Stimulated activated CD8-positive, alpha-beta memory T cell treated with anti-CD3 and anti-CD28 coated beads, Interleukin-4, amount 100 ng/mL, for 4 hours (primary cell): ENCODE data around the gene GEMIN5.
"Not testable (repeated sequence)": the region's sequence is repeated elsewhere in the genome, so short reads cannot be mapped to it uniquely, and the experiment has no call there.

Source experiments
- DNase-seq, 2 donors: peaks; one replicate each; pipeline ENCODE4 v3.0.0-alpha.2; 2020; ENCODE audit warnings: low read depth in 2 of 2, low spot score in 1 of 2

Gene GEMIN5

GRCh38 chr5:154937718-154938466 is at the start of gene GEMIN5:
GEMIN5 (minus strand) TSS chr5:154938211; CDS start chr5:154938133, 78 bp downstream.
- peak; percentile 51 to 65 for DNase-seq

- no peak for DNase-seq
Measured at GRCh38 chr5:154986151-154986550, 48.1 kb upstream of the GEMIN5 start.

GRCh38 chr5:154984946-154985516 is 47.0 kb upstream of the GEMIN5 start:
- DNase-seq, result no peak

DNA sequence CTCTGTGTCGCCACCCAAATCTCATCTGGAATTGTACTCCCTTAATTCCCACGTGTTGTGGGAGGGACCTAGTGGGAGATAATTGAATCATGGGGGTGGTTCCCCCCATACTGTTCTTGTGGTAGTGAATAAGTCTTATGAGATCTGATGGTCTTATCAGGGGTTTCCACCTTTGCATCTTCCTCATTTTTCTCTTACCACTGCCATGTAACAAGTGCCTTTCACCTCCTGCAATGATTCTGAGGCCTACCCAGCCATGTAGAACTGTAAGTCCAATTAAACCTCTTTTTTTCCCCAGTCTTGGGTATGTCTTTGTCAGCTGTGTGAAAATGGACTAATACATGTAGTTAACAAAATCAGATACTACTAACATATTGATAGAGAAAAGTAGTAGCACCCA is 40.3 kb upstream of the GEMIN5 start:
- not testable (repeated sequence) for DNase-seq

DNA sequence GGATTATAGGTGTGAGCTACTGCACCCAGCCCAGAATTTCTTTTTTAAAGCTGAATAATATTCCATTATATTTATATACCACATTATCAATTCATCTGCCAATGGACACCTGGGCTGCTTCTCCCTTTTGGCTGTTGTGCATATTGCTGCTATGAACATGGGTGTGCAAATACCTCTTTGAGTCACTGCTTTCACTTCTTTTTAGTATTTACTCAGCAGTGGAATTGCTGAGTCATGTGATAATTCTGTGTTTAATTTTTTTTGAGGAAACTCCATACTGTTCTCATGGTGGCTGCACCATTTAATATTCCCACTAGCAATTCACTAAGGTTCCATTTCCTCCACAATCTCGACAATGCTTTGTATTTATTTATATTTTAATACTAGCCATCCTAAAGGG is 39.4 kb upstream of the GEMIN5 start:
- DNase-seq, result no peak

- DNase-seq, result not testable (repeated sequence)
Measured at GRCh38 chr5:154976082-154976481, 38.1 kb upstream of the GEMIN5 start.

DNA sequence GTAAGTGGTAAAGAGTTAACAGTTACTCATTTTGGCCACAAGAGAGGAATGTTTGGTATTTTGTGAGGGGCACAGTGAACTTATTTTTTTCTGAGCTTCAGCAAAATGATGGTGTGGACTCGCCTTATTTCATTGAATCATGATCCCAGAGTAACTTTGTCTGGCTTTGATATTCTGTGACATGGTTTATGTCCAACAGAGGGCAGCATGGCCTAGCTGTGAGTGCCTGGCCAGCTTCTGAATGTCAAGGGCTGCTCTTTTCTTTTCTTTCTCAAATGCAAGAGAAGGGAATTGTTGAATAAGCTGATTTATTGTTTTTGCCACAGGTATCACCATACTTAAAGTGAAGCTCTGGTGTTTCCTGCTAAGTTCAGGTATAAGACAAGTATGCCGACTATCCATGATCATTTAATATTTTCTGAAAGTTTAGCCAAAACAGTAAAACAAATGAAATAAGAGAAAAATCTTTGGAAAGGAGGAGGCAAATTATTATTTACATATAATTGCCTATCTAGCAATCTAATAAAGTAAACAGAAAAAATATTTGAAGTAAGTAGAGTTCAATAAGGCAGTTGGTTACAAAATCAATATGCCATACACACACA is 34.6 kb upstream of the GEMIN5 start:
- no peak for DNase-seq

GRCh38 chr5:154971501-154971900 is 33.5 kb upstream of the GEMIN5 start:
- DNase-seq, result no peak

DNA sequence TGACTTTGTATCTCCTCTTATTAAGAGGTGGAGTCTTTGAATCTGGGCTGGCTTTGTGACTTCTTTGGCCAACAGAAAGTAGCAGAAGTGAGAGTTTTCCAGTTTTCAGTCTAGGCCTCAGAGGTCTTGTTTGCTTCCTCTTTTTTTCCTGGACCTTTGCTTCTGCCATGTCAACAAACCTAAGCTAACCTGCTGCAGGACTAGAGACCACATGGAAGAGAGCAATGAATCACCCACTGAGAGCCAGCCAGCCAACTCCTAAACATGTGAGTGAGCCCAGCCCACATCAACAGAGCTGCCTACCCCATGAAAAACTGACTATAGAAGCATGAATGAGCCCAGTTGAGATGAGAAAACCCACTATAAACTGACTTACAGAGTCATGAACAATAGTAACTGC is 32.7 kb upstream of the GEMIN5 start:
- DNase-seq, result no peak

GRCh38 chr5:154968953-154969352 is 30.9 kb upstream of the GEMIN5 start:
- DNase-seq, result no peak

GRCh38 chr5:154967421-154968024 is 29.5 kb upstream of the GEMIN5 start:
- DNase-seq, result no peak

DNA sequence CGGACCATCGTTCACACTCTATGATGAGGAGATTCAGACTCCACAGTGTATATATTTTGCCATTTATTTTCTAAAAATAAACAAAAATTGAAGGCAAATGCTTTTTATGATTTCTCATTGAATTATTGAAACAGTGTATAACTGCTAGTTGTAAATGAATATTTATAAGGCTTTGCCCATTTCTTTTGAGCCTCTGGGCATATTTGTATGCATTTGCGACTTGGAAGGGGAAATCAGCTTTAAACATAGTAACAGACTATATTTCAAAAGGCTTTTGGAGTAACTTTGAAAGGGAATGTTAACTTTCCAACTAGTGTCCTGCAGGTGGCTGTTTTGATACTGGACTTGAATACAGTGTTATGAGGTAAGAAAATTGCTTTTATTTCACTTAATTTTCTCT is 28.9 kb upstream of the GEMIN5 start:
- no peak for DNase-seq

- DNase-seq, result no peak
Measured at GRCh38 chr5:154966081-154966841, 28.2 kb upstream of the GEMIN5 start.

GRCh38 chr5:154962494-154962893 is 24.5 kb upstream of the GEMIN5 start:
- no peak for DNase-seq

DNA sequence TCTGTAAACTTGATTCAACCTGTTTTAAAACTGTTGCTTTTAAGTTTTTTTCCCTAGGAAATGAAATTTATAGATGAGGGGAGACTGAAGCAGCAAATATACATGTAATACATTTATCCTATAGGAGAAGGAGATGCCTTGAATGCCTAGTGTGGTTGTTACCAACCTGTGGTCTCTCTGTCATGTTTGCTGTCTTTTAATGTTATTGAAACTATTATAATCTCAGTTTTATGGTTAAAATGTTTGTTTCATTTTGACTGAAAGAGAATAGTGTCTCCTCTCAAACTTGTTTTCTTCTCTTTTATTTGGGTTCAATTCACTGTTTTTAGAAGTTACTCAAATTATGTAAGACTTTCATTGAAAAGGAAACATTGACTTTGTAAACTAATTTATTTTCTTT is 18.7 kb upstream of the GEMIN5 start:
- DNase-seq, result no peak

DNA sequence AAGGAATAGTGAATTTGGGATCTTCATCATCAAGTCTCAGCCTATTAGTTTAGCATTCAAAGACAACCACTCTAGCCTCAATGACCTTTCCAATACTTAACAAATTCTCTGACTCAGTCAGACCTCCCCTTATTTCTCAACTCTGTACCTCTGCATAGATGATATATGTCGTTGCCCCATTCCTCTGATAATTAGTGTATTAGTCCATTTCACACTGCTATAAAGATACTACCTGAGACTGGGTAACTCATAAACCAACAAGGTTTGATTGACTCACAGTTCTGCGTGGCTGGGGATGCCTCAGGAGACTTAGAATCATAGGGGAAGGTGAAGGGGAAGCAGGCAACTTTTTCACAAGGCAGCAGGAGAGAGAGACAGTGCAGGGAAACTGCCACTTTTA is 11.8 kb upstream of the GEMIN5 start:
- no peak for DNase-seq

GRCh38 chr5:154948313-154948712 is 10.3 kb upstream of the GEMIN5 start:
- DNase-seq, result no peak

DNA sequence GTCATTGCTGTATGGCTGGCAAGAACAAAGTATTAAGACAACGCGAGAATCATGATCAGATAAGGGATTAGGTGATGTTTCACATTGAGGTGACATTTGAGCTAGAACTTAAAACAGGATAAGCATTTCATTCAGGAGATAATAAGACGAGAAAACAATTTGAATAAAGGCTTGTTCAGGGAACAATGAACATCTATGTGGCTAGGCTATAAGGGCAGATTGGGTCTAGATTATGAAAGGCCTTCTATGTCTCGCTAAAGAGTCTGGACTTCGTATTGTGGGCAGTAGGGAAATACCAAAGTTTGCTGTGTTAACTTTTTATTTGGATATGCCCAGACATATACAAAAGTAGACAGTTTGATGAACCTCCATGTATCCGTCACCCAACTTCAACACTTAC is 9.8 kb upstream of the GEMIN5 start:
- no peak for DNase-seq

GRCh38 chr5:154945695-154946301 is 7.8 kb upstream of the GEMIN5 start:
- DNase-seq, result no peak

DNA sequence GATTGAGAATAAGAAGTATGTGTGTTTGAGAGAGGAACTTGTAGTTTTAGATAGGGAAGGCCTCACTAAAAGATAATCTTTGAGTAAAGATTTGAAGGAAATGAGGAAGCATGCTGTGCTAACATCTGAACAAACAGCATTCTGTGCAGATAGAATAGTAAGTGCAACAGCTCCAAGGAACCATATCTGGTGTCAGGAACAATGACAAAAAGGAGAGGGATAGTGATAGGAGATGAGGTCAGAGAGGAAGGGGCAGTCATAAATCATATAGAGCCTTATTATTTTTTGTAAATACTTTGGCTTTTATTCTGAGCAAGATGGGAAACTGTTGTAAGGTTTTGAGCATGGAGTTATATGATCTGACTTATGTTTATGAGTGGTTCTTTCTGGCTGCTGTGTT is 6.7 kb upstream of the GEMIN5 start:
- no peak for DNase-seq

DNA sequence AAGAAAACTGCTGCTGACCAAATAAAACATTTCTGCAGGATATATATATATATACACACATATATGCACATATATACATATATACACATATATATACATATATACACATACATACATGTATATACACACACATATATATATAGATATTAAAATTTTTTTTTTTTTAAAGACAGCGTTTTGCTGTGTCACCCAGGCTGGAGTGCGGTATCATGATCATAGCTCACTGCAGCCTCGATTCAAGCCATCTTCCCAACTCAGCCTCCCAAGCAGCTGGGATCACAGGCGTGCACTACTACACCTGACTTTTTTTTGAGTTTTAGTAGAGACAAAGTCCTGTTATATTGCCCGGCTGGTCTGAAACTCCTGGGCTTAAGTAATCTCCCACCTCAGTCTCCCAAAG is 5.5 kb upstream of the GEMIN5 start:
- DNase-seq, result no peak
